T-helper 1 cell (primary cell): ENCODE results near the gene SH3D19.

ENCODE experiments used
- DNase-seq, 5 donors: peaks; one replicate each; pipeline ENCODE4 v3.0.0-alpha.2; 2012 to 2020
- total RNA-seq, 4 donors: gene quantifications; one replicate each; lab custom pipeline; 2026; lab: John Stamatoyannopoulos, UW

SH3D19 gene, protein sequence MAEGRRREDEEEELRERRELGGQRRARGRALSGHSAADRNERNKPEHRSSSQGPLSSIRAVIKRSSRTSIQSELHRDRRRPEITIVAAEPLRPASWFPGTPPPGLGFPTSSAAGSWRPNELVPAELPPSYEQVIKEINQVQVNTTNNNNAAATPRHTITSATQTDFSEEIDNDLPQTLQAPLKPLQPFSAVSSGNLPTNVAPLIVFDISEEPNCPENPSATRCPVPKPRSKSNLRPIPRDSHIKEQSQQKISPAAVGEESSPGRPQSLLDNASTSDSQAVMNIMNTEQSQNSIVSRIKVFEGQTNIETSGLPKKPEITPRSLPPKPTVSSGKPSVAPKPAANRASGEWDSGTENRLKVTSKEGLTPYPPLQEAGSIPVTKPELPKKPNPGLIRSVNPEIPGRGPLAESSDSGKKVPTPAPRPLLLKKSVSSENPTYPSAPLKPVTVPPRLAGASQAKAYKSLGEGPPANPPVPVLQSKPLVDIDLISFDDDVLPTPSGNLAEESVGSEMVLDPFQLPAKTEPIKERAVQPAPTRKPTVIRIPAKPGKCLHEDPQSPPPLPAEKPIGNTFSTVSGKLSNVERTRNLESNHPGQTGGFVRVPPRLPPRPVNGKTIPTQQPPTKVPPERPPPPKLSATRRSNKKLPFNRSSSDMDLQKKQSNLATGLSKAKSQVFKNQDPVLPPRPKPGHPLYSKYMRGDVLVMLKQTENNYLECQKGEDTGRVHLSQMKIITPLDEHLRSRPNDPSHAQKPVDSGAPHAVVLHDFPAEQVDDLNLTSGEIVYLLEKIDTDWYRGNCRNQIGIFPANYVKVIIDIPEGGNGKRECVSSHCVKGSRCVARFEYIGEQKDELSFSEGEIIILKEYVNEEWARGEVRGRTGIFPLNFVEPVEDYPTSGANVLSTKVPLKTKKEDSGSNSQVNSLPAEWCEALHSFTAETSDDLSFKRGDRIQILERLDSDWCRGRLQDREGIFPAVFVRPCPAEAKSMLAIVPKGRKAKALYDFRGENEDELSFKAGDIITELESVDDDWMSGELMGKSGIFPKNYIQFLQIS
- total RNA-seq: 0.31 to 5.4 (median 1.6) reads per million in 4 donors

DNA sequence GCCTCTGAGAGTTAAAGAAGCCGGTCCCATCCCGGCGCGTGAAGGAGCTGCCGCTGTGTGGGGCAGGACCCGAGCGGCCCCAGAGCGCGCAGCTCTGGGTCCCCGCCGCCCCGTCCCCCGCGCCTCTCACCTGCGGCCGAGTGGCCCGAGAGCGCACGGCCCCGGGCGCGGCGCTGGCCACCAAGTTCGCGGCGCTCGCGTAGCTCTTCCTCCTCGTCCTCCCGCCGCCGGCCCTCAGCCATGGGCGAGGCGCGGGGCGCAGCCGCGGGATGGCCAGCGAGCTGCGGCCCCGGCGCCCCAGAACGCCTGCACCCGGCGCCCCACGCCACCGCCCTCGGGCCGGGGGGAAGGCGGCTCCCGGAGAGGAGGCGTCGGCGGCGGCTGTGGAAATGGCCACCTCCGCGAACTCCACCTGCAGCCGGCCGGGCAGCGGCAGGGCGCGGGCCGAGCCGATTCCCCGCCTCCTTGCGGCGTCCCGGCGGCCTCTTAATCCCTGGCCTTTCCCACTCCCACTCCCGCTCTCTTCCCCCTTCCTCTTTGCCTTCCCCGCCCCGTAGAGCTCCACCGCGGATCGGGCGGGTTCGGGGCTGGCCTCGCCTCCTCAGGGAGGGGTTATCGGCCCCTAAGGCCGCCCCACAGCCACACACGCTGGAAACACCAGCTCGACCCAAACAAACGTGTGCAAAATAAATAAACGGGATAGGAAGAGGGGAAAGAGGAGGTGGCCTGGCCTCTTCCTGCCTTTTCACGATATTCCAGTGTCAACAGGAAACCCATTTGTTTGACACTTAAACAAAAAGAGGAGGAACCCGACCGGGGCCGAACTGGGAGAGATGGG lies at the start of gene SH3D19:
TSS of gene SH3D19 (minus strand) at position 495 of the 838 bp plus-strand sequence. CDS start at position 242, 253 bp downstream.
- DNase-seq: no peak

GRCh38 chr4:151362404-151363164 lies 37.2 kb upstream of the SH3D19 start:
- DNase-seq: peak; percentile 36 to 73 (median 66)

DNA sequence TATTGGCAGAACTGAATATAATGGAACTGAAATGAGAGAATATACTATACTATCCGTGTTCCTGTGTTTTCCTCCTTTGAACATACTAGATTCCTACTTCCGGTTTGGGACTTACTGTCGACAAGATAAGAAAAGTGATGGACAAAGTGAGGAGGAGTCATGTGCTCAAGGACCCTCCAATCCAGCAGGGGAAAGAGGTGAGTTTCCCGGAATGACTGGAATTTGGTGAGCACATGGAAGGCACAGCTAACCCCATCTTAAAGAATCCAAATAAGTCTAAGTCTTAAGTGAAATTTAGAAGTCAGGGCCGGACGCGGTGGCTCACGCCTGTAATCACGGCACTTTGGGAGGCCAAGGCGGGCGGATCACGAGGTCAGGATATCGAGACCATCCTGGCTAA lies 36.6 kb upstream of the SH3D19 start:
- DNase-seq: no peak

GRCh38 chr4:151361126-151361525 lies 35.7 kb upstream of the SH3D19 start:
- DNase-seq: no peak

GRCh38 chr4:151359576-151359975 lies 34.2 kb upstream of the SH3D19 start:
- DNase-seq: no peak

DNA sequence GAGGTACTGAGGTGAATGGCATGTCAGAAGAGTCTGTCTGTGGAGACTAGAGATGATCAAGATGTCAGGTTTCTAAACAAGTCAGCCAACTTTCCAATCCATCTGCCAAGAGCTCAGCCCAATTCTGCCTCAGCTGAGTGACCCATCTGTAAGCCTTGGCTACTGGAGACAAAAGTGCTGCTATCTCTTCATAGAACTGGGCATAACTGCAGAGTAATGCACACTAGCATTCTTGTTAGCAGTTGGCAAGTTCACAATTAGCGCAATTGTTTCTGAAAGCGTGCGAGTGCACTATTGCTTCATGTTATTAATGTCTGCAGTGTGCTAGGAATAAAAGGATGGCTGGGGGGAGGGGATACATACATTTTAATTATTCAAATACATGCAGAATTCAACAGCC lies 32.9 kb upstream of the SH3D19 start:
- DNase-seq: no peak

DNA sequence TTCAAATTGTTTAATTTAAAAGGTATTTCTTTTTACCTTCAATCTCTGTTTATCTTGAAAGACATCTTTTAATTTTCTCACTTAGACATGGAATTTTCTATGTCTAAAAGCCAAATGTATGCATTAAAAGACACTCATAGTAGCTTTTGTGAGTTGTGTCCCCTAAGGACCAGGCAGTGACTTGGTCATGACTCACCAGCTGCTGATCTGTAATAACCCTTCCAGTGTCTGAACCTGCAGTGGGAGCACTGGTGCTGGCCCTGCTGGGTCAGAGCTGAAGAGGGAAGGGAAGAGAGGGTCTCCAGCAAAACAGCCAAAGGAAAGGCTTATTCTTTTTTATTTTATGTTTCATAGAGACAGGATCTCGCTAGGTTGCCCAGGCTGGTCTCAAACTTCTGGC lies 31.1 kb upstream of the SH3D19 start:
- DNase-seq: no peak

DNA sequence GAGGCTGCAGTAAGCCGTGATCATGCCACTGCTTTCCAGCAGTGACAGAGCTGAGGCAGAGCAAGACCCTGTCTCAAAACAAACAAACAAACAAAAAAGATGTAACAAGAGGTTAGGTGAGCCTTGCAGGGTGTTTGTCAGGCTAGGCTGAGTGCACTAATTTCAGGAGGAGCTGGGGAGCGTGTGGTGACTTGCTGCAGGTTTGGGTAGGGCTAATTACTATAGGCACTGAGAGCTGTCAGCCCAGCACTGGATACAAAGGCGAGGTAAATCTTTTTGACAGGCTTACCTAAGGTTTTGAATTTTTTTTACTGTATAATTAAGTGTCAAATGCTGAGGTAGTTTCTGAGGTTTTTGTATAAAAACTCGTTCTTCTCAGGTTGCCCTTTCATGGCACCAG lies 29.8 kb upstream of the SH3D19 start:
- no peak for DNase-seq

GRCh38 chr4:151347490-151348235 lies 22.3 kb upstream of the SH3D19 start:
- DNase-seq: no peak

DNA sequence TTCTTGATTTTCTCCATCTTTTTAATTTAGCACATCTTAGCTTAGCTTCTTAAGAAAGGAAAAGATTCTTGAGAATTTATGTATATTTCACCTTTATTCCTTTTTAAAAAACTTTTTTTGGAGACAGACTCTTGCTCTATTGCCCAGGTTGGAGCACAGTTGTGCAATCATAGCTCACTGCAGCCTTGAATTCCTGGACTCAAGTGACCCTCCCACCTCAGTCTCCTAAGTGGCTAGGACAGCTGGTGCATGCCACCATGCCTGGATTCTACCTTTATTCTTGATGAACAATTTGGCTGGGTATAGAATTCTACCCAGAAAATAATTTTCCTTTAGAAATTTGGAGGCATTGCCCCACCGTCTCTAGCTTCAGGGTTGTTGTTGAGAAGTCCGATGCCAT lies 19.5 kb upstream of the SH3D19 start:
- DNase-seq: no peak

DNA sequence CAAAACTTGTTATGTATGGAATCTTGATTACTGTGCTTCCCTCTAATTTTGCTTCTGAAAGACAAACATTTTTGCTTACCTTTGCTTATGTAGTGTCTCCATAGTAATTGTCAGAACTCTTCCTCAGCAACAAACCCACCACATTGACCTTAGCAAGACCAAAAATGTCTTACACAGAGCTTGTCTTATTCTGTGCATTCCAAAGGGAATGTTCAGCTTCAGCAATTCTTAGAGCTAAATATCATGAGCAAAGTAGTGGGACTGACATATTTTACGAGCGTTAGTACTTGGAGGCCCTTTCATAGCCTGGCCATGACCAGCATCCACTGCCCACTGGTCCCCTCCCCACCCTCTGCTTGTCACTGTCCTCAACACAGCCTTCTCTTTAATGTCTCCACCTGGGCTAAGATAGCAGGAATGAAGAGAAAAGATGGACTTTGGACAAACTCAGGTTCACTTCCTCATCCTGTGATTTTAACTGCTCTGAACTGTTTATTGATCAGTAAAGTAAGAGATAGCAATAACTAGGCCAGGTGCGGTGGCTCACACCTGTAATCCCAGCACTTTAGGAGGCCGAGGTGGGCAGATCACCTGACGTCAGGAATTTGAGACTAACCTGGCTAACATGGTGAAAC lies 15.5 kb upstream of the SH3D19 start:
- DNase-seq: no peak

- DNase-seq: no peak
Observed at GRCh38 chr4:151339467-151339866, 14.1 kb upstream of the SH3D19 start.

GRCh38 chr4:151331276-151332042 lies 6.1 kb upstream of the SH3D19 start:
- no peak for DNase-seq

DNA sequence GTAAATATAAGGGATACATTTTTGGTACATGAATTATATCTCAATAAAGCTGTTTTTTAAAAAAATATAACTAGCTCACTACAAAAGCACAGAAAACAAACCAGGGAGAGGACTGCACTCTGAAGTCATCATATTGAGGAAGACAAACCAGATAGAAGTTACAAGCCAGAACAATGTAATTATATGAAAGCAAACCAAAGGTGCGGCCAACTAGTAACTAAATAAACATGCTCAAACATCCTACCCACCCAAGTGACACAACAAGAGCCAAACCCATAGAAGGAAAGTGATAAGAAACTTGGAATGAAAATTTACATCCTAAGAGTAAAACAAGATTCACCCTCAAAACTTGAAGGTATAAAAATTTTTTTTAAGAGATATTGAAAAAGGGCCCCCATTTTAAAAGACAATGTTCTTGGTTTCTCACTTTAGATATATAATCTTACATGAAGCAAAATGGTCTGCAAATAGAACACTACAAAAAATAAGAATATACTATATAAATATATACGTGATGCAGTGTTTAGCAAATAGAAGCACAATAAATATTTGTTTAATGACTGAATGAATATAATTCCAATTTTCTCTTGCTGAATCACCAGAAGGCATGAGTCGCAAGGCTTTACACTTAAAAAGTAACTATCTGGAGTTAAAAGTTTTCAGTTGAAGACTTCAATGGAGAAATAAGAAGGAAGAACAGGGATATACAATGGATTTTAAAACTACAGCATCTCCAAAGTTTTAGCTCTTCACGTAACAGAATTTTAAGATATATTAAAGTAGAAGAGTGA lies 4.0 kb upstream of the SH3D19 start:
- DNase-seq: no peak

GRCh38 chr4:151325949-151326246 lies 493 bp upstream of the SH3D19 start:
- DNase-seq: no peak

GRCh38 chr4:151324752-151325110 lies 674 bp downstream of the SH3D19 start:
- DNase-seq: no peak

- DNase-seq: no peak
Observed at GRCh38 chr4:151324124-151324751, 1.2 kb downstream of the SH3D19 start.

GRCh38 chr4:151323667-151324066 lies 1.7 kb downstream of the SH3D19 start:
- no peak for DNase-seq

- no peak for DNase-seq
Observed at GRCh38 chr4:151322570-151322969, 2.8 kb downstream of the SH3D19 start.
